Omental fat pad (tissue), 4 donors: ENCODE measurements around the gene CLMN. TPM values are rescaled to one million over a fixed set of nuclear protein-coding genes. Genes with fewer than 3 reads are reported as not detected.

Source experiments
- ATAC-seq: fragments of 150-250 bp; one replicate; pipeline ENCODE4 v1.9.1; 2016; ENCODE audit warnings: mild to moderate bottlenecking, moderate library complexity; ENCODE audit not compliant: low FRiP score
- DNase-seq: peaks from one replicate; pipeline ENCODE4 v3.0.0-alpha.2; 2019; ENCODE audit warnings: low spot score
- total RNA-seq, 4 donors: library from RNA; depleted of rRNA; stranded (reverse); fragments of >200 nt; gene quantifications; one replicate each; pipeline ENCODE4 v1.1.0, GENCODE V29; 2016
- TF ChIP-seq, protein P1 (sequence below), 3 donors: fragments of 450-650 bp; IDR thresholded peaks; one replicate each; pipeline ENCODE4 v1.5.1; 2016 to 2017; ENCODE audit warnings: antibody characterized with exemption in 3 of 3, mild to moderate bottlenecking in 3 of 3, moderate library complexity in 2 of 3

Gene CLMN
- total RNA-seq, 4 donors from 2014 or later = 25.1 to 41.9 (median 32.9) TPM

DNA sequence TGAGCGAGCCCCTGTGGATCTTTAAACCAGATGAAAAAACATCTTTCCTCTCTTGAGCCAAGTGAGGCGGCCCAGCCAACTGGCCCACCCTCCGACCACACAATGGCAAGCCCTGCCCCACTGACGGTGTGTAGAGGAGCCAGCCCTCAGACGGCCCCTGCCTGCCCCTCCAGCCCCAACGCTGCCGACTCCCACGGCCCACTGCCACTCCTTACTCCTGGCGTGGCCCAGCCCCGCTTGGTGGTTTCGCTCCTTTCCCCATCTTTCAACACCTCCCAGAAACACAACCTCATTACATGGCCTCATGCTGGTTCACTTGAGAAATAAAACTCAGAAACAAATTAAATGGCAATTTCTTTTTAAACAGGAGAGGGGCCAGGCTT, 81.8 kb downstream of the CLMN start:
- ATAC-seq (no peak), DNase-seq (no peak)
- TF ChIP-seq, protein P1, sequence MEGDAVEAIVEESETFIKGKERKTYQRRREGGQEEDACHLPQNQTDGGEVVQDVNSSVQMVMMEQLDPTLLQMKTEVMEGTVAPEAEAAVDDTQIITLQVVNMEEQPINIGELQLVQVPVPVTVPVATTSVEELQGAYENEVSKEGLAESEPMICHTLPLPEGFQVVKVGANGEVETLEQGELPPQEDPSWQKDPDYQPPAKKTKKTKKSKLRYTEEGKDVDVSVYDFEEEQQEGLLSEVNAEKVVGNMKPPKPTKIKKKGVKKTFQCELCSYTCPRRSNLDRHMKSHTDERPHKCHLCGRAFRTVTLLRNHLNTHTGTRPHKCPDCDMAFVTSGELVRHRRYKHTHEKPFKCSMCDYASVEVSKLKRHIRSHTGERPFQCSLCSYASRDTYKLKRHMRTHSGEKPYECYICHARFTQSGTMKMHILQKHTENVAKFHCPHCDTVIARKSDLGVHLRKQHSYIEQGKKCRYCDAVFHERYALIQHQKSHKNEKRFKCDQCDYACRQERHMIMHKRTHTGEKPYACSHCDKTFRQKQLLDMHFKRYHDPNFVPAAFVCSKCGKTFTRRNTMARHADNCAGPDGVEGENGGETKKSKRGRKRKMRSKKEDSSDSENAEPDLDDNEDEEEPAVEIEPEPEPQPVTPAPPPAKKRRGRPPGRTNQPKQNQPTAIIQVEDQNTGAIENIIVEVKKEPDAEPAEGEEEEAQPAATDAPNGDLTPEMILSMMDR (IDR thresholded peaks at IDR 0.05) = no peak

DNA sequence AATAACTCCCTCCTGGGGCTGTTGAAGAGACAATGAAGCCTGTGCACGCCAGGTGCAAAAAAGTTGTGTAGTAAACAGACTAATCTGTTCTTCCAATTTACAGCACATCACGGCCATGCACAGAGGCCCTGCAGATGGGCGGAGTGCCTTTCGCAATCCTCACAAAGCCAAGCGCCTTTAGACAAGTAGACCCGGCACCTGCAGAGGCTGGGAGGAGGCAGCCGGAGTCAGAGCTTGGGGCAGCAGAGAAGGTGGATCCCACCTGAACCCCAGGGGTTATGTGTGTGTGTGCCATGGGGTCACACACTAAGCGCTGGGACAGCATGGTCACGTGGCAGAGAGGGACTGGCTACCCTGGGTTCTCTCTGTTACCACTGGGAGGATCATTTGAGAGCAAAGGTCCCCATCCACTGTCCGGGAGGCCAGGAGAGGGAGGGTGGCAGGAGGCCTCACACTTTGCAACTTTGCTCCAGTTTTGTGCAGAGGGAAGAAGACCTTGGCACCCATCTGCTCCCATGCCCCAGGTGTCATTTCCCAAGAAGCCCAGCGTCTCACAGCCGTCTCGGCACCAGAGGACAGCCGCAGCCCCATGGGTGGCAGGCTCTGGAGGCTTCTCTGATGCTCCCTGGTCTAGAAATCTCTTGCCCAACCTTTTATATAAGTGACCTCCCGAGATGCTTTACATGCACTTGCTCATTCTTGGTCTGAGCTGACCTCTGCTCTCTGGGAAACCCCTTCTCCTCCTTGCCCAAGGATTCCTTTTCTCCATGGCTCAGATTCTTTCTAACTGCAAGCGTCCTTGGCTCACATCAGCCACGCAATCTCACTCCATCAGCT, 82.4 kb downstream of the CLMN start:
- DNase-seq = no peak
- TF ChIP-seq, protein P1 (IDR thresholded peaks at IDR 0.05) = no peak
- peak; percentile 48 for ATAC-seq

DNA sequence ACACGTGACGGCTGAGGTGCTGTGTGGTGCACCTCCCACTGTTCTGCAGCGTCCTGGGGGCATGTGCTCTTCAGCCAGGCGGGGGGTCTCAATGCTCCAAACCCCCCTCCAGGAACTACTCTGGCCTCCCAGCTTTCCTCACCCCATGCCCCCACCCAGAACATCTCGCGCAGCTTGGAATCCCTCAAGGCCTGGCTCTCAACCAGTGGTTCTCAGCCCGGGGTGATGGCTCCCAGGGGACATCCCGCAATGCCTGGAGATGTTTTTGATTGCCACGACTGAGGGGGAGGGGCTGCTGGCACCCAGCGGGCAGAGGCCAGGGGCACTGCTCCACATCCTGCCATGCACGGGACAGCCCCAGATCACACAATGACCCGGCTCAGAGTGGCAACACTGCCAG, 83.5 kb downstream of the CLMN start:
- ATAC-seq (no peak), DNase-seq (no peak)
- TF ChIP-seq, protein P1 (IDR thresholded peaks at IDR 0.05) = no peak

DNA sequence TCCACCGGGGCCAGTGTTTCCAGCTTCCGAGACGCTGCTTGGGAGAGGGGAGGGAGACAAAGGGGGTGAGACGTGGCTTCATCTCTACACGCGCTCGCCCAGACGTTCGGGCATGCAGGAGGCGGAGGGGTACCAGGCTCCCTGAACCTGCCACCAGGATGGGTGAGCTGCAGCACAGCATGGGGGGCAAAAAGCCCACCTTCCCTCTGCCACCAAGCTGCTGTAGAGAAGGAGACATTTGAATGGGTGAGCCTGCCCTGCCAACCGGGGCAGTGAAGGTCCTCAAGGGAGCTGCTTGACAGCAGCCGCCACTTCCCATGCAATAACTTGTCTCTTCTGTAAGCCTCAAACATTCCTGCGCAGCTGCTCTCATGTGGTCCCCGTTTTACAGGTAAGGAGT, 83.9 kb downstream of the CLMN start:
- DNase-seq (no peak), ATAC-seq (no peak)
- TF ChIP-seq, protein P1 (IDR thresholded peaks at IDR 0.05) = no peak

DNA sequence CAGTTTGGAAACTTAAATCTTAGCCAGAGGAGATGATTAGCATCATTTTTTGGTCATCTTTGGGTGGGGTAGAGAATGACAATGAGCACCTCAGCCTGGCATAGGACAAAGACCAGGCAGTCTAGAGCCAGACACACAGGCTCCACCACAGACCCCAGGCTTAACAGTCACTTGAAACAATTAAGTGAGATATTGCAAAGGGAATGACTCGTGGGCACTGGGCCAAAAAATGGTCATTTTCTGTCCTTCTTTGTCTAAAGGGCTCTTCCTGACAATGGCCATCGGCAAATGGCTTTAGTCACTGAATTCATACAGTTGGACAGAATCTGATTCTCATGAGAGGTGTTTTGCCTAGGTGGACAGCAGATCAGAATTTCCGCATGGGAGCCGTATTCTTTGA, 84.4 kb downstream of the CLMN start:
- DNase-seq = no peak

DNA sequence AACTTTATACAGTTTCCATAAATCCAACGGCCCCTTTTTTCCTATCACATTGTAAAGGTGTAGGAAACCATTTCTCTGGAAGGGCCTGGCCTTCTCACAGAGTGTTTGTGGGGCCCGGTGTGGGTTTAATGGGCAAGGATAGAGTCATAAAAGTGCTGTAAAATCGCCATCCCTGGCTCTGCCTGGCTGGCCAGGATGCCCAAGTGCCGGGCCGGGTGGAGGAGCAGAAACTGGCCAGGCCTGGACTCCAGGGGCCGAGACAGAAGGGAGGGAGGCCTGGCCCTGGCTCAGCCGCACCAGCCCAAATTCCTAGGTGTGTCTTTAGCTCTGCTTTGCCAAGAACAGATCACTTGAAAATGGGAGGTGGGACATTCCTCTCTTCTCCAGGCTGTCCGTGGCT, 85.3 kb downstream of the CLMN start:
- TF ChIP-seq, protein P1 (IDR thresholded peaks at IDR 0.05) = no peak
- no peak for ATAC-seq
- no peak for DNase-seq

More for the DNA sequence above, 84.4 kb downstream of the CLMN start:
- no peak for ATAC-seq
- TF ChIP-seq, protein P1 (IDR thresholded peaks at IDR 0.05) = no peak

DNA sequence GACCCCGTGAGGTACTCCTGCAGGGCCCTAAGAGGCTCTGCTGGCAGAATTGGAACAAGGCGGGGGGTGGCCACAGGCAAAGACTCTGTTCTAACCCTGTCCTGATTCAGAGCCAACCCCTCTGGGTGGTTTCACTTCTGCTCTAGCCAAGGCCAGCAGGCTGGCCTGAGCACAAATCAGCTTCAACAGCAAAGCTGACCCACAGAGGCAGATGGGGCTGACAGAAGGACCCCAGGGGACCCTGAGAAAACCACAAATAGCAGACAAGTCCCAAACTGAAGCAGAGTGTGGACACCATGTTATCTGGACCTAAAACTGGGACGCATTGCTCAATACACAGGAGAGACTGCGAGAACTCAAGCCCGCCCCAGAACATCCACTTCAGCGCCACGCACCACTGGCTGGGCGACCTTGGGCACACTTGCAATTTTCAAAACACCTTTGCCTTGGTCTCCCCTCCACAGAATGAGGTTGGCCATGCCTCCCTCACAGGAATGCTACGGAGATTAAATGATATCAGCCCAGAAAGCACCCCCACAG, 85.9 kb downstream of the CLMN start:
- ATAC-seq = no peak
- TF ChIP-seq, protein P1 (IDR thresholded peaks at IDR 0.05) = no peak
- DNase-seq = no peak
